Pancreas (tissue), 10 donors: ENCODE data around the gene MSI1. TPM values are rescaled to one million over a fixed set of nuclear protein-coding genes. Genes with fewer than 3 reads are reported as not detected.

Experiments
- ATAC-seq, 4 donors: fragments of 200-7000 bp; cut with Tn5 transposase; one replicate each; pipeline versions ENCODE4 v1.8.0 to v1.9.1; 2020; ENCODE audit warnings: mild to moderate bottlenecking in 4 of 4, moderate library complexity in 4 of 4
- DNase-seq, 6 donors: peaks; one replicate each; pipeline ENCODE4 v3.0.0-alpha.2; 2020
- FAIRE-seq: peaks from 2 replicates; lab custom pipeline; 2012; peaks lifted over from hg19 to GRCh38; lab: Jason Lieb, UNC
- H3K27ac ChIP-seq, 4 donors: fragments of 200-600 bp; sonication (generic); 1 replicate in 3 of 4; 2 replicates in 1 of 4; pipeline versions ENCODE4 v1.5.0 to v1.8.0; 2020
- H3K27me3 ChIP-seq, 4 donors: fragments of 200-600 bp; one replicate each; pipeline ENCODE4 v1.8.0; 2021
- H3K36me3 ChIP-seq, 3 donors: fragments of 200-600 bp; sonication (generic) in 1 of 3; one replicate each; pipeline versions ENCODE4 v1.5.0 to v1.8.0; 2020 to 2021
- H3K4me1 ChIP-seq, 3 donors: fragments of 200-600 bp; one replicate each; pipeline ENCODE4 v1.8.0; 2021
- H3K4me3 ChIP-seq, 4 donors: fragments of 200-600 bp; sonication (generic) in 2 of 4; one replicate each; pipeline versions ENCODE4 v1.5.0 to v1.8.0; 2020 to 2021
- H3K9me3 ChIP-seq, 4 donors: fragments of 200-600 bp; one replicate each; pipeline ENCODE4 v1.8.0; 2021
- WGBS, 2 donors: extraction: QIAGEN DNeasy Blood & Tissue Kit; methylation state at CpG; one replicate each; pipeline ENCODE4 v1.1.7; 2013; 5-methylcytosine and 5-hydroxymethylcytosine counted together
- intact Hi-C, 3 donors: fragments of 100-400 bp; cut with DNase I; formaldehyde crosslinking; loops; one replicate each; pipeline versions ENCODE4 v1.11.1 to v1.14.2; 2022
- polyA plus RNA-seq, 2 donors: library from polyadenylated mRNA; stranded (reverse); fragments of 200-250 nt; gene quantifications; one replicate each; pipeline ENCODE4 v1.2.3, GENCODE V29; 2013
- total RNA-seq, 6 donors: library from RNA; stranded (reverse); fragmentation: NEBNext Ultra II Directional in 4 of 6; extraction: Animal tissue kit (Norgen Biotek cat#: 25700) in 4 of 6; gene quantifications; one replicate each; pipeline versions ENCODE4 v1.2.1 to v1.2.4, GENCODE V29; 2021 to 2023
- TF ChIP-seq, protein P1 (sequence below), 4 donors: fragments of 200-600 bp; sonication (generic) in 3 of 4; IDR thresholded peaks; one replicate each; pipeline versions ENCODE4 v1.5.0 to v1.8.0; 2021; ENCODE audit warnings: antibody characterized with exemption in 4 of 4
- donor health status: healthy with polysubstance abuse.
- donor health status: DM: no; HTN: no; CAD: no; lungs with moderate emphysema.
- donor health status: DM: no; HTN: no; CAD: no.
- donor health status: control.
- donor health status: control.
- donor health status: Bipolar disorder and iron deficiency.
- donor health status: DM: yes; HTN: yes; CAD: no.
- donor health status: DM: no; HTN: no; CAD: no.
- donor health status: DM: no; HTN: no; CAD: no.
- donor health status: DM: yes; HTN: yes; CAD: no.

The MSI1 gene
- total and polyA plus RNA-seq, 8 donors, result 3.0 to 6.0 (median 4.4) TPM

DNA sequence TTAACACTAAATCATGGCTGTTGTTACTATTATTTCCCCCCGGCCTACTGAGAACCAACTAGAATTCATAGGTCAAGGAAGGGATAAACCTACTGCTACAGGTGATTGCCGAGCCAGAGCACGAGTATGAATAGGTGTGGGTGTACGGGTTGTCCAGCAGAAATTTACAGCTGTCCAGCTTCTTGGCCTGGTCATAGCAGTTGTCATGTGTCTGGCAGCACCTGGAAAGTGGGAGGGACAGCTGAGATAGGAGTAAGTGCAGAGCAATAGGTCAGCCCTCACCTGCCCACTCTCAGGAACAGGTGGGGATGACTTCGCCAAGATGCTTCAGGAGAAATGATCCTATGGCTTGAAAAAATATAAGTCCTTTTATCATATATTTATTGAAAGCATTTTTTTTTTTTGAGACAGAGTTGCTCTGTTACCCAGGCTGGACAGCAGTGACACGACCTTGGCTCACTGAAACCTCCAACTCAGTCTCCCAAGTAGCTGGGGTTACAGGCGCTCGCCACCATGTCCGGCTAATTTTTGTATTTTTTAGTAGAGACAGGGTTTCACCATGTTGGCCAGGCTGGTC lies 44.0 kb downstream of the MSI1 start:
- 17 to 27% methylated on average over 9 of the region's 9 CpGs for WGBS, 2 donors
- Histone ChIP-seq H3K4me1 (peaks cover 13 to 35% (median 26%) of the 10 kb centered on the region in 3 donors), H3K4me3 (peak overlapping the region; percentile 41 to 53 (median 46)), H3K27ac (peak overlapping the region; percentile 68 to 95 (median 92)), H3K27me3 (no peaks in the 10 kb centered on the region), H3K9me3 (no peaks in the 10 kb centered on the region), H3K36me3 (peaks cover 0 to 9% (median 0%) of the 10 kb centered on the region in 3 donors)
- ATAC-seq (peak; percentile 42 to 58 (median 58)), DNase-seq (peak in 4 of 6 donors; percentile 82 to 91 (median 85)), FAIRE-seq (no peak)
- intact Hi-C loops, result no loop called here
- TF ChIP-seq, protein P1, sequence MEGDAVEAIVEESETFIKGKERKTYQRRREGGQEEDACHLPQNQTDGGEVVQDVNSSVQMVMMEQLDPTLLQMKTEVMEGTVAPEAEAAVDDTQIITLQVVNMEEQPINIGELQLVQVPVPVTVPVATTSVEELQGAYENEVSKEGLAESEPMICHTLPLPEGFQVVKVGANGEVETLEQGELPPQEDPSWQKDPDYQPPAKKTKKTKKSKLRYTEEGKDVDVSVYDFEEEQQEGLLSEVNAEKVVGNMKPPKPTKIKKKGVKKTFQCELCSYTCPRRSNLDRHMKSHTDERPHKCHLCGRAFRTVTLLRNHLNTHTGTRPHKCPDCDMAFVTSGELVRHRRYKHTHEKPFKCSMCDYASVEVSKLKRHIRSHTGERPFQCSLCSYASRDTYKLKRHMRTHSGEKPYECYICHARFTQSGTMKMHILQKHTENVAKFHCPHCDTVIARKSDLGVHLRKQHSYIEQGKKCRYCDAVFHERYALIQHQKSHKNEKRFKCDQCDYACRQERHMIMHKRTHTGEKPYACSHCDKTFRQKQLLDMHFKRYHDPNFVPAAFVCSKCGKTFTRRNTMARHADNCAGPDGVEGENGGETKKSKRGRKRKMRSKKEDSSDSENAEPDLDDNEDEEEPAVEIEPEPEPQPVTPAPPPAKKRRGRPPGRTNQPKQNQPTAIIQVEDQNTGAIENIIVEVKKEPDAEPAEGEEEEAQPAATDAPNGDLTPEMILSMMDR (IDR thresholded peaks at IDR 0.05), result no peak

- intact Hi-C loops, result no loop called here
These were observed 45.2 kb downstream of the MSI1 start for GRCh38 chr12:120323772-120324171.

GRCh38 chr12:120321382-120322202 lies 47.4 kb downstream of the MSI1 start:
- intact Hi-C loops, result no loop called here
- Histone ChIP-seq H3K4me3 (peak overlapping the region in 2 of 4 donors; percentile 1 to 51), H3K27me3 (no peaks in the 10 kb centered on the region), H3K27ac (peak overlapping the region; percentile 60 to 95 (median 81)), H3K4me1 (peaks cover 19 to 36% (median 21%) of the 10 kb centered on the region in 3 donors), H3K9me3 (no peaks in the 10 kb centered on the region), H3K36me3 (peaks cover 0 to 9% (median 0%) of the 10 kb centered on the region in 3 donors)
- TF ChIP-seq, protein P1 (IDR thresholded peaks at IDR 0.05), result no peak
- WGBS, 2 donors, result 12 to 17% methylated on average over 13 of the region's 13 CpGs
- no peak for FAIRE-seq
- ATAC-seq, result peak; percentile 31 to 54 (median 44)
- peak; percentile 57 to 85 (median 76) for DNase-seq

More at GRCh38 chr12:120323772-120324171, 45.2 kb downstream of the MSI1 start:
- Histone ChIP-seq H3K4me3 (peak overlapping the region; percentile 3 to 53 (median 28)), H3K4me1 (peaks cover 13 to 39% (median 30%) of the 10 kb centered on the region in 3 donors), H3K27ac (peak overlapping the region in 3 of 4 donors; percentile 68 to 95 (median 92)), H3K9me3 (no peaks in the 10 kb centered on the region), H3K36me3 (peaks cover 0 to 9% (median 0%) of the 10 kb centered on the region in 3 donors), H3K27me3 (no peaks in the 10 kb centered on the region)
- FAIRE-seq (no peak), ATAC-seq (no peak), DNase-seq (no peak)
- 39 to 45% methylated on average over 2 of the region's 2 CpGs for WGBS, 2 donors
- TF ChIP-seq, protein P1 (IDR thresholded peaks at IDR 0.05), result no peak

DNA sequence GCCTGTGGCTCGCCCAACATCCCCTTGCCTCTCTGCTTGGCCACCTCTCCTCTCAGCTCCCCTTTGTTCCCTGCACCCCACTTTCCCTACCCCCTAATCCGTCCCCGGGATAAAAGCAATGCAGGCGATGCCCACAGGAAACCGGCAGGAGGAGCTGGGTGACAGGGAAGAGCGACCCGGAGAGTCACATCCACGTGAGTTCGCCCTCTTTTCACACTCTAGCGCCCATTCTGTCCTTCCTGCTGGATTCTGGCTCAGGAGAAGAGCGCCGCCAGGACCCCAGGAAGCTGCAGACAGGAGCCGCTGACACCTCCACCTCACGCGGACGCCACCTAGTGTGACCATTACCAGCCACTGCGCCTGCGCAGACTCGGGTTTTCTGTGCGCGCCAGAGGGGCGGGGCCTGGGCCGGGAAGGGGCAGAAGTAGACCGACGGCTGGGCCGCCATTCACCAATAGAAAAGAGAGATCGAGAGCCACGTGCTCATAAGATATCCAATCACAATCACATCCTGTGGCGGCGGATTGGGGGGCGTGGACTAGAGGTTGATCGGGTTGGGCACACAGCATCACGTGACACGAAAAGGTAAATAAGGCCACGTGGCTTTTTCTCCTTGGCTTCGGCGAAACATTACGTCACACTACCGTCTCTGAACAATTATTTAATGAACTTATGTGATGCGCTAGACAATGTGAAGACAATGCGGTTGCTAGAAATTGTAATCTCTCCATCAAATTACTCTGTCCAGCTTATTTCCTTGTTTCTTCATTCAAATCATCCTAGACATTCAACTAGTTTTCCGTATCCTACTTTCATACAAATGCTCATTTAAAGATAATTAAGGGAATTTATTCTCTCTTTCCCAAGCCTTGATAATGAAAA lies 51.5 kb downstream of the MSI1 start:
- FAIRE-seq (peak; percentile 98), ATAC-seq (peak; percentile 78 to 94 (median 84)), DNase-seq (peak; percentile 99 to 100 (median 100))
- H3K36me3 ChIP-seq, result no peaks in the 10 kb centered on the region
- no peaks in the 10 kb centered on the region for H3K9me3 ChIP-seq
- H3K27me3 ChIP-seq, result no peaks in the 10 kb centered on the region
- intact Hi-C loops, result no loop called here
- H3K27ac ChIP-seq, result peak overlapping the region; percentile 93 to 97 (median 95)
- TF ChIP-seq, protein P1 (IDR thresholded peaks at IDR 0.05), result peak in 2 of 4 donors; percentile 14 to 32
- peaks cover 26 to 36% (median 28%) of the 10 kb centered on the region in 3 donors for H3K4me1 ChIP-seq
- H3K4me3 ChIP-seq, result peak overlapping the region in 3 of 4 donors; percentile 36 to 50 (median 48)
- WGBS, 2 donors, result 2% methylated on average over 42 of the region's 42 CpGs
